MM.1S (cell line): Measurements from ENCODE around the gene PIAS4.

Experiments
- DNase-seq: peaks from one replicate; pipeline ENCODE4 v3.0.0-alpha.2; 2015
- H2AFZ ChIP-seq: fragments of 300-600 bp; sonication (generic); 2 replicates; pipeline ENCODE4 v1.6.0; 2016; ENCODE audit warnings: antibody characterized with exemption, low read length
- H3F3A ChIP-seq: fragments of 300-600 bp; sonication (generic); 2 replicates; pipeline ENCODE4 v1.6.1; 2016; ENCODE audit warnings: mild to moderate bottlenecking, antibody characterized with exemption, low read length, moderate library complexity, mixed read lengths; ENCODE audit not compliant: insufficient read depth
- H3K27ac ChIP-seq: fragments of 300-600 bp; sonication (generic); 2 replicates; pipeline ENCODE4 v1.5.1; 2016; ENCODE audit warnings: mild to moderate bottlenecking, low read length
- H3K27me3 ChIP-seq: fragments of 300-600 bp; sonication (generic); replicated peaks from 2 replicates; pipeline ENCODE4 v1.6.0; 2016; ENCODE audit warnings: low read length; ENCODE audit not compliant: insufficient read depth
- H3K36me3 ChIP-seq: fragments of 300-600 bp; sonication (generic); replicated peaks from 2 replicates; pipeline ENCODE4 v1.6.1; 2016; ENCODE audit warnings: mild to moderate bottlenecking, low read length, mixed read lengths; ENCODE audit not compliant: insufficient read depth
- H3K4me1 ChIP-seq: fragments of 300-600 bp; sonication (generic); 2 replicates; pipeline ENCODE4 v1.6.1; 2016; ENCODE audit warnings: low read length, mixed read lengths
- H3K4me2 ChIP-seq: fragments of 300-600 bp; sonication (generic); 2 replicates; pipeline ENCODE4 v1.6.0; 2016; ENCODE audit warnings: low read depth, low read length
- H3K4me3 ChIP-seq: fragments of 300-600 bp; sonication (generic); 2 replicates; pipeline ENCODE4 v1.5.1; 2016; ENCODE audit warnings: low read length, mixed read lengths
- H3K79me2 ChIP-seq: fragments of 300-600 bp; sonication (generic); 2 replicates; pipeline ENCODE4 v1.6.1; 2016; ENCODE audit warnings: mixed run types, low read length, mixed read lengths
- H3K9ac ChIP-seq: fragments of 300-600 bp; sonication (generic); 2 replicates; pipeline ENCODE4 v1.6.1; 2016; ENCODE audit warnings: low read length, mixed read lengths
- H3K9me2 ChIP-seq: fragments of 300-600 bp; sonication (generic); replicated peaks from 2 replicates; pipeline ENCODE4 v1.6.1; 2016; ENCODE audit warnings: mild to moderate bottlenecking, low read length, mixed read lengths; ENCODE audit not compliant: insufficient read depth
- H3K9me3 ChIP-seq: fragments of 300-600 bp; sonication (generic); replicated peaks from 2 replicates; pipeline ENCODE4 v1.6.1; 2016; ENCODE audit warnings: mild to moderate bottlenecking, low read length, mixed read lengths; ENCODE audit not compliant: insufficient read depth
- H4K20me1 ChIP-seq: fragments of 300-600 bp; sonication (generic); 2 replicates; pipeline ENCODE4 v1.6.1; 2016; ENCODE audit warnings: mild to moderate bottlenecking, low read length, moderate library complexity, mixed read lengths; ENCODE audit not compliant: insufficient read depth
- EZH2 ChIP-seq: fragments of 300-600 bp; sonication (generic); optimal IDR thresholded peaks from 2 replicates; pipeline ENCODE3; 2017; ENCODE audit warnings: low read depth, mild to moderate bottlenecking, antibody characterized with exemption, low read length, mixed read lengths
- EZH2phosphoT487 ChIP-seq: fragments of 300-600 bp; sonication (generic); IDR thresholded peaks from 2 replicates; pipeline ENCODE4 v1.6.1; 2018; ENCODE audit warnings: antibody characterized with exemption, low read length
- TF ChIP-seq, protein P1 (sequence below): fragments of 300-600 bp; sonication (generic); IDR thresholded peaks from 2 replicates; pipeline ENCODE4 v1.5.1; 2016; ENCODE audit warnings: antibody characterized with exemption, low read length, mixed read lengths

The PIAS4 gene

GRCh38 chr19:3975144-3975543 lies 32.4 kb upstream of the PIAS4 start:
- Histone ChIP-seq H3K4me3 (no peak overlapping the region), H3K9me3 (no peaks in the 10 kb centered on the region), H2AFZ (no peak overlapping the region), H3K9me2 (no peaks in the 10 kb centered on the region), H3K4me2 (no peak overlapping the region), H3K27ac (no peak overlapping the region), H3K9ac (no peak overlapping the region), H3F3A (peaks cover 62% of the 10 kb centered on the region), H3K79me2 (peaks cover 53% of the 10 kb centered on the region), H4K20me1 (peaks cover 47% of the 10 kb centered on the region), H3K36me3 (peaks cover 46% of the 10 kb centered on the region), H3K27me3 (no peaks in the 10 kb centered on the region), H3K4me1 (no peaks in the 10 kb centered on the region)
- TF ChIP-seq EZH2: no peak
- TF ChIP-seq EZH2phosphoT487: no peak
- TF ChIP-seq, protein P1, sequence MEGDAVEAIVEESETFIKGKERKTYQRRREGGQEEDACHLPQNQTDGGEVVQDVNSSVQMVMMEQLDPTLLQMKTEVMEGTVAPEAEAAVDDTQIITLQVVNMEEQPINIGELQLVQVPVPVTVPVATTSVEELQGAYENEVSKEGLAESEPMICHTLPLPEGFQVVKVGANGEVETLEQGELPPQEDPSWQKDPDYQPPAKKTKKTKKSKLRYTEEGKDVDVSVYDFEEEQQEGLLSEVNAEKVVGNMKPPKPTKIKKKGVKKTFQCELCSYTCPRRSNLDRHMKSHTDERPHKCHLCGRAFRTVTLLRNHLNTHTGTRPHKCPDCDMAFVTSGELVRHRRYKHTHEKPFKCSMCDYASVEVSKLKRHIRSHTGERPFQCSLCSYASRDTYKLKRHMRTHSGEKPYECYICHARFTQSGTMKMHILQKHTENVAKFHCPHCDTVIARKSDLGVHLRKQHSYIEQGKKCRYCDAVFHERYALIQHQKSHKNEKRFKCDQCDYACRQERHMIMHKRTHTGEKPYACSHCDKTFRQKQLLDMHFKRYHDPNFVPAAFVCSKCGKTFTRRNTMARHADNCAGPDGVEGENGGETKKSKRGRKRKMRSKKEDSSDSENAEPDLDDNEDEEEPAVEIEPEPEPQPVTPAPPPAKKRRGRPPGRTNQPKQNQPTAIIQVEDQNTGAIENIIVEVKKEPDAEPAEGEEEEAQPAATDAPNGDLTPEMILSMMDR: no peak
- DNase-seq: no peak

DNA sequence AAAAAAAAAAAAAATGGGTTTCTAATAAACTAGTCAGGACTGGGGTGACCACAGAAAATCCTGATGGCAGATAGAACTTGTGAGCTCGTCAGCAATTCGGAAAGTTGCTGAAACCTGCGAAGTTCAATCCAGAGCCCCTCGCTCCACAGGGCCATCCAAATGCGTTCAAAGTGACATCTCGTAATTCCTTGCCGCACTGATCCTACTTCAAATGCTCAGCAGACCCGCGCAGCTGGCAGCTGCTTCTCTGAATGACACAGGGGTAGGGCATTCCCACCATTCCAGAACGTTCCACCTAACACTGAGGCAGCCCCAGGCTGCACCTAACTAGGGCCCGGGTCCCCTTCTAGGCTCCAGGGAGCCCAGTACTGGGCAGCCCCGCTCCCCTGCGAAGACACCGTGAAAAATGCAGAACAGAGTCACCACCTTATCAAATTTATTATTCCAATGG lies 31.9 kb upstream of the PIAS4 start:
- Histone ChIP-seq H3K27ac (no peak overlapping the region), H3K4me1 (no peaks in the 10 kb centered on the region), H4K20me1 (peaks cover 52% of the 10 kb centered on the region), H3K36me3 (peaks cover 51% of the 10 kb centered on the region), H3K9me2 (no peaks in the 10 kb centered on the region), H3F3A (peaks cover 68% of the 10 kb centered on the region), H2AFZ (no peak overlapping the region), H3K4me3 (no peak overlapping the region), H3K27me3 (no peaks in the 10 kb centered on the region), H3K4me2 (no peak overlapping the region), H3K9ac (no peak overlapping the region), H3K79me2 (peaks cover 53% of the 10 kb centered on the region), H3K9me3 (no peaks in the 10 kb centered on the region)
- no peak for DNase-seq
- TF ChIP-seq EZH2phosphoT487 (no peak), EZH2 (no peak)
- TF ChIP-seq, protein P1: no peak

DNA sequence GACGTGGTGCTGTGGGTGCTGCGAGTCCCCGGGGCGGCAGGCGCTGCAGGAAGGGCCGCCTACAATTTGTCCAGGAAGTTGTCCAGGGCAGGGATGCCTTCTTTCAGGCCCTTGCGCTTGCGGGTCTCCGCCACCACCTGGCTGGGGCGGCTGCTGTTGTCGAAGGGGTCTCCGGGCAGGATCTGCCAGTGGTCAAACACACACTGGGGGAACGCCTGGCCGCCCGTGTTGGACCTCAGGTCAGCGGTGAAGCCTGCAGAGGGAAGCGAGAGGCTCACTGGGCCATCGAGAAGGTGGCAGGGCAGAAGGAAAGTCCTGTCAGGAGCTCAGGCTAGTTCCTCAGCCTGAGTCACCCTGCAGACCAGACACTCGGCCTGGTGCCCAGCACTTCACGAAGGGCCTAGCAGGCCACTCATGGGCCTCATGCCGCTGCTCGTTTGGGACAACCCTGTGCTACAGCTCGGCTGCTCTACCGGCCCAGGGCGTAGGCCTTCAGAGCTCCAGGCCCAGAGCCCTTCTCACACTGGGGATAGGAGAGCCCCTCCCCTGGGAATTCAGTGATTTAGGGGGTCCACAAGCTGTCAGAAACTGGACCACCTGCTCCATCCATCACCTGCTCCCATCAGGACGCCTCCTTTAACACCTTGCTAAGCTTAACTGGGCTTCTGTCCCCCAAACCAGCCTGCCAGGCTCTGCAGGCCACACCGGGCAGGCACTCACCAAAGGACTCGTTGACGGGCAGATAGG lies 30.9 kb upstream of the PIAS4 start:
- H2AFZ ChIP-seq: no peak overlapping the region
- no peaks in the 10 kb centered on the region for H3K9me3 ChIP-seq
- H3K36me3 ChIP-seq: peaks cover 61% of the 10 kb centered on the region
- peaks cover 62% of the 10 kb centered on the region for H4K20me1 ChIP-seq
- H3F3A ChIP-seq: peaks cover 72% of the 10 kb centered on the region
- DNase-seq: no peak
- no peaks in the 10 kb centered on the region for H3K9me2 ChIP-seq
- peaks cover 62% of the 10 kb centered on the region for H3K79me2 ChIP-seq
- no peak for TF ChIP-seq EZH2phosphoT487
- TF ChIP-seq EZH2: no peak
- TF ChIP-seq, protein P1: no peak
- H3K9ac ChIP-seq: no peak overlapping the region
- no peaks in the 10 kb centered on the region for H3K27me3 ChIP-seq
- H3K4me3 ChIP-seq: no peak overlapping the region
- H3K4me2 ChIP-seq: no peak overlapping the region
- H3K27ac ChIP-seq: no peak overlapping the region
- H3K4me1 ChIP-seq: no peaks in the 10 kb centered on the region
